B cell (primary cell): ENCODE data around the gene DCHS1. TPM values are rescaled to one million over a fixed set of nuclear protein-coding genes. Genes with fewer than 3 reads are reported as not detected.

Source experiments
- ATAC-seq: fragments of 200-7000 bp; cut with Tn5 transposase; one replicate; pipeline ENCODE4 v1.10.0; 2021; ENCODE audit warnings: low read depth, mild to moderate bottlenecking, moderate number of reproducible peaks, moderate library complexity
- CTCF ChIA-PET: fragments of 350-600 bp; sonication (Branson Sonifier 250); formaldehyde crosslinking; loops from one replicate; lab custom pipeline; 2021; ENCODE audit warnings: antibody characterized with exemption, inconsistent platforms; lab: Charles Lee
- POLR2A ChIA-PET: fragments of 350-600 bp; sonication (Branson Sonifier 250); formaldehyde crosslinking; loops from one replicate; lab custom pipeline; 2021; ENCODE audit warnings: antibody characterized with exemption; lab: Charles Lee
- DNase-seq: peaks from one replicate; pipeline ENCODE4 v3.0.0; 2013
- H2AFZ ChIP-seq: 2 replicates; pipeline ENCODE4 v1.6.1; 2012; ENCODE audit warnings: mild to moderate bottlenecking, low read depth, low read length; ENCODE audit not compliant: insufficient read depth, poor library complexity, severe bottlenecking
- H3K27ac ChIP-seq, 2 donors: 1 replicate in 1 of 2; 2 replicates in 1 of 2; pipeline ENCODE4 v1.5.1; 2012 to 2013; ENCODE audit warnings: low read length in 2 of 2, mild to moderate bottlenecking in 2 of 2, moderate library complexity in 1 of 2
- H3K27me3 ChIP-seq, 4 experiments: fragments of 200-600 bp in 1 of 4; sonication (generic) in 1 of 4; replicated peaks in 1 of 4; 1 replicate in 2 of 4; 2 replicates in 2 of 4; pipeline versions ENCODE4 v1.6.1 to v1.7.0; 2013 to 2016; ENCODE audit warnings: low read length in 3 of 4, mild to moderate bottlenecking in 2 of 4, mixed read lengths in 1 of 4, moderate library complexity in 1 of 4; ENCODE audit not compliant: insufficient read depth in 4 of 4, control insufficient read depth in 3 of 4; ENCODE audit errors: control extremely low read depth in 1 of 4
- H3K36me3 ChIP-seq, 2 experiments: replicated peaks in 1 of 2; 1 replicate in 1 of 2; 2 replicates in 1 of 2; pipeline versions ENCODE4 v1.6.1 to v1.7.1; 2013; ENCODE audit warnings: low read length in 1 of 2; ENCODE audit not compliant: insufficient read depth in 2 of 2, control insufficient read depth in 1 of 2; ENCODE audit errors: control extremely low read depth in 1 of 2, extremely low read depth in 1 of 2
- H3K4me1 ChIP-seq, 2 donors: fragments of 200-600 bp in 1 of 2; sonication (generic) in 1 of 2; 1 replicate in 1 of 2; 2 replicates in 1 of 2; pipeline versions ENCODE4 v1.5.1 to v1.6.1; 2013 to 2017; ENCODE audit warnings: low read length in 2 of 2; ENCODE audit not compliant: control insufficient read depth in 2 of 2, insufficient read depth in 2 of 2
- H3K4me2 ChIP-seq: replicated peaks from 2 replicates; pipeline ENCODE3; 2012; ENCODE audit warnings: mild to moderate bottlenecking, low read depth, low read length; ENCODE audit not compliant: poor library complexity, severe bottlenecking
- H3K4me3 ChIP-seq, 5 experiments: fragments of 200-600 bp in 1 of 5; sonication (generic) in 1 of 5; 1 replicate in 3 of 5; 2 replicates in 2 of 5; pipeline versions ENCODE4 v1.5.1 to v1.7.0; 2011 to 2016; ENCODE audit warnings: low read length in 4 of 5, mild to moderate bottlenecking in 4 of 5, low read depth in 2 of 5, control low read depth in 1 of 5, moderate library complexity in 1 of 5; ENCODE audit not compliant: insufficient read depth in 1 of 5; ENCODE audit errors: control extremely low read depth in 1 of 5, extremely low read depth in 1 of 5
- H3K79me2 ChIP-seq: fragments of 200-600 bp; sonication (generic); one replicate; pipeline ENCODE4 v1.6.0; 2016; ENCODE audit warnings: low read length; ENCODE audit not compliant: control insufficient read depth, insufficient read depth
- H3K9ac ChIP-seq: fragments of 200-600 bp; sonication (generic); 2 replicates; pipeline ENCODE4 v1.6.1; 2017; ENCODE audit warnings: mild to moderate bottlenecking, low read length, moderate library complexity
- H3K9me3 ChIP-seq, 3 donors: one replicate each; pipeline versions ENCODE4 v1.6.1 to v1.7.1; 2013; ENCODE audit warnings: low read length in 2 of 3; ENCODE audit not compliant: control insufficient read depth in 2 of 3, insufficient read depth in 1 of 3; ENCODE audit errors: control extremely low read depth in 1 of 3
- H4K20me1 ChIP-seq: 2 replicates; pipeline ENCODE4 v1.6.0; 2012; ENCODE audit warnings: mild to moderate bottlenecking, low read length; ENCODE audit not compliant: insufficient read depth, control insufficient read depth, poor library complexity, severe bottlenecking
- H3K27ac Mint-ChIP-seq: one replicate; pipeline ENCODE4 v1.8.0; 2021; ENCODE audit warnings: mixed read lengths
- H3K27me3 Mint-ChIP-seq: one replicate; pipeline ENCODE4 v1.8.0; 2021; ENCODE audit warnings: mixed read lengths
- H3K4me1 Mint-ChIP-seq: one replicate; pipeline ENCODE4 v1.8.0; 2021; ENCODE audit warnings: mixed read lengths
- H3K4me3 Mint-ChIP-seq: one replicate; pipeline ENCODE4 v1.8.0; 2021; ENCODE audit warnings: mixed read lengths
- H3K9me3 Mint-ChIP-seq: one replicate; pipeline ENCODE4 v1.8.0; 2022; ENCODE audit warnings: mixed read lengths; ENCODE audit not compliant: insufficient read depth
- CTCF ChIP-seq: fragments of 200-600 bp; IDR thresholded peaks from one replicate; pipeline ENCODE4 v1.8.0; 2022; ENCODE audit warnings: antibody characterized with exemption, mild to moderate bottlenecking
- EZH2 ChIP-seq: IDR thresholded peaks from 2 replicates; pipeline ENCODE4 v1.6.1; 2012; ENCODE audit warnings: borderline replicate concordance, low read depth, mild to moderate bottlenecking, moderate library complexity, low read length; ENCODE audit not compliant: insufficient read depth, poor library complexity, severe bottlenecking
- WGBS: methylation state at CpG from one replicate; pipeline ENCODE4 v1.1.5; 2013; ENCODE audit warnings: missing lambda C conversion rate; ENCODE audit not compliant: insufficient coverage; 5-methylcytosine and 5-hydroxymethylcytosine counted together
- intact Hi-C: fragments of 100-400 bp; cut with micrococcal nuclease; formaldehyde crosslinking; loops from one replicate; pipeline ENCODE4 v1.10.0; 2022
- polyA plus RNA-seq: library from polyadenylated mRNA; depleted of rRNA; stranded (reverse); fragments of >200 nt; gene quantifications from 2 replicates; pipeline ENCODE4 v1.2.3, GENCODE V29; 2012
- total RNA-seq, 2 donors: library from RNA; stranded (reverse); fragments of 120-200 nt in 1 of 2; gene quantifications; 1 replicate in 1 of 2; 2 replicates in 1 of 2; pipeline versions ENCODE4 v1.2.3 to v1.2.4, GENCODE V29; 2013 to 2022

DCHS1 gene
- total and polyA plus RNA-seq, 2 donors (not counting 1 experiment from before 2014, with no cell fraction given), result 0.31 to 0.84 TPM

GRCh38 chr11:6578134-6578533 lies 77.5 kb downstream of the DCHS1 start:
- no peak for DNase-seq
- H3K9me3 ChIP-seq, result no peaks in the 10 kb centered on the region
- no peak overlapping the region for H3K9ac ChIP-seq
- H3K4me2 ChIP-seq, result no peak overlapping the region
- no peak for TF ChIP-seq EZH2
- TF ChIP-seq CTCF, result no peak
- H2AFZ ChIP-seq, result no peak overlapping the region
- H3K9me3 Mint-ChIP-seq, result no peaks in the 10 kb centered on the region
- H3K27ac ChIP-seq, result no peak overlapping the region
- CTCF ChIA-PET, result no interaction called here
- H4K20me1 ChIP-seq, result no peaks in the 10 kb centered on the region
- WGBS, result no CpG with 5 or more reads among the region's 1 CpG
- POLR2A ChIA-PET, result no interaction called here
- H3K4me3 Mint-ChIP-seq, result no peak overlapping the region
- ATAC-seq, result no peak
- no peak overlapping the region for H3K27ac Mint-ChIP-seq
- no peaks in the 10 kb centered on the region for H3K27me3 Mint-ChIP-seq
- peaks cover 0 to 2% of the 10 kb centered on the region in 2 experiments for H3K36me3 ChIP-seq
- no peaks in the 10 kb centered on the region for H3K4me1 Mint-ChIP-seq
- no peak overlapping the region for H3K4me3 ChIP-seq
- no peaks in the 10 kb centered on the region for H3K27me3 ChIP-seq
- intact Hi-C loops, result no loop called here
- no peaks in the 10 kb centered on the region for H3K4me1 ChIP-seq
- peaks cover 14% of the 10 kb centered on the region for H3K79me2 ChIP-seq

DNA sequence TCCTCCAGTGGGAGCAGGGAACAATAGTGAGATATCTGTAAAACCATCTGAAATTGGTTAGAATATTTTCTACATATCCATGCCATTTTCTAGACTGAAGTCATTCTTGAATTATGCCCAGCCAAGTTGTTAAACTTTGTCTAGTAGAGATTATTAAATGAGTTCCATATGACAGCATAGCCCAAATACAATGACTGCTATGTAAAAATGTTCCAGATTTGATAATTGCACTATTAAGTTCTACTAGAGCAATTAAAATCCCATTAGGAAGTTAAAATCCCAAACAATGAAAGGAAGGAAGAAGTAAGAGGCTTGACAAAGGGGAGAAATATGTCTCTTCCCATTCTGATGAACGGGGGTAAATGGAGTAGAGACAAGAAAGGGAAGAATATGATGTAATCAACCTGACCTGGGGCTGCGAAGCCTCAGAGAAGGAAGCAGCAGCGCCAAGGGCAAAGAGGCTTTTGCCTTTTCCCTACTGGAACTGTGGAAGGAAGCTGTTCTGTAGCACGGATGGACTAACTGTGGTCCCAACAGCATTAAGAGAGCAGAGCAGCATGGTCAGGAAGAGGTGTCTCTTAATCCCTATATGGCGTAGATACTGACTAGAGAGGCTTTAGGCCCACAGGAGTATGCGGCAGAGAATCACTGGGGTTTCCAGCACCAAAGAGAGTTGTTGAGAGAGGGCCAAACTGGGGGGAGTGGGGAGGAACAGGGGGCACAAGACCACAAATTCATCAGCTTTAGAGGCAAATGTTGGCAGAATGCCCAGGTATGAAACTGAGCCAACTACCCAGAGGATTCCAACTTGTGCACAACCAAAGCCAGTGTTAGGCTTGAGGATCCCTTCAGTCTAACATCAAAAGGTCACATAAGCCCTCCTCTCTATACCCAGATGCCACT lies 78.9 kb downstream of the DCHS1 start:
- no peak for TF ChIP-seq EZH2
- TF ChIP-seq CTCF, result no peak
- Histone ChIP-seq H3K4me2 (no peak overlapping the region), H3K9ac (no peak overlapping the region), H3K79me2 (peaks cover 14% of the 10 kb centered on the region), H3K36me3 (peaks cover 0 to 2% of the 10 kb centered on the region in 2 experiments), H3K4me3 (no peak overlapping the region), H3K4me1 (no peaks in the 10 kb centered on the region), H3K27me3 (no peaks in the 10 kb centered on the region), H3K9me3 (no peaks in the 10 kb centered on the region), H2AFZ (no peak overlapping the region), H4K20me1 (no peaks in the 10 kb centered on the region), H3K27ac (no peak overlapping the region)
- Mint-ChIP-seq H3K27me3 (no peaks in the 10 kb centered on the region), H3K4me3 (no peak overlapping the region), H3K4me1 (no peaks in the 10 kb centered on the region), H3K9me3 (no peaks in the 10 kb centered on the region), H3K27ac (no peak overlapping the region)
- ChIA-PET CTCF (no interaction called here), POLR2A (no interaction called here)
- WGBS, result 47% methylated on average over 5 of the region's 6 CpGs
- no peak for ATAC-seq
- no peak for DNase-seq
- intact Hi-C loops, result no loop called here
